Lung (tissue), 12 donors: ENCODE data around the gene FBXL13. TPM values are rescaled to one million over a fixed set of nuclear protein-coding genes. Genes with fewer than 3 reads are reported as not detected.

ENCODE experiments used
- ATAC-seq: fragments of 200-7000 bp; cut with Tn5 transposase; one replicate; pipeline ENCODE4 v1.9.1; 2020; ENCODE audit warnings: moderate number of reproducible peaks; ENCODE audit not compliant: insufficient read depth, low FRiP score
- DNase-seq, 3 donors: peaks; one replicate each; pipeline ENCODE4 v3.0.0-alpha.2; 2013 to 2017
- H3K27ac ChIP-seq, 2 donors: one replicate each; pipeline ENCODE4 v1.5.1; 2013; ENCODE audit warnings: mild to moderate bottlenecking in 2 of 2, moderate library complexity in 2 of 2, control low read depth in 1 of 2, inconsistent platforms in 1 of 2, low read depth in 1 of 2, low read length in 1 of 2
- H3K27me3 ChIP-seq, 3 donors: one replicate each; pipeline ENCODE4 v1.5.1; 2013; ENCODE audit warnings: low read length in 2 of 3; ENCODE audit not compliant: control insufficient read depth in 3 of 3, insufficient read depth in 3 of 3
- H3K36me3 ChIP-seq, 4 donors: one replicate each; pipeline ENCODE4 v1.5.1; 2013; ENCODE audit warnings: low read length in 4 of 4, mild to moderate bottlenecking in 1 of 4, moderate library complexity in 1 of 4; ENCODE audit not compliant: control insufficient read depth in 4 of 4, insufficient read depth in 4 of 4
- H3K4me1 ChIP-seq, 5 donors: one replicate each; pipeline ENCODE4 v1.5.1; 2013; ENCODE audit warnings: low read length in 5 of 5, mild to moderate bottlenecking in 2 of 5, moderate library complexity in 1 of 5; ENCODE audit not compliant: control insufficient read depth in 5 of 5, insufficient read depth in 5 of 5
- H3K4me3 ChIP-seq: one replicate; pipeline ENCODE4 v1.5.1; 2013; ENCODE audit warnings: mild to moderate bottlenecking, control low read depth, moderate library complexity
- H3K9ac ChIP-seq, 2 donors: one replicate each; pipeline ENCODE4 v1.5.1; 2013; ENCODE audit warnings: low read length in 2 of 2, control low read depth in 1 of 2; ENCODE audit not compliant: insufficient read depth in 1 of 2
- H3K9me3 ChIP-seq, 4 donors: one replicate each; pipeline ENCODE4 v1.5.1; 2013; ENCODE audit warnings: low read length in 3 of 4, mild to moderate bottlenecking in 1 of 4, moderate library complexity in 1 of 4; ENCODE audit not compliant: control insufficient read depth in 4 of 4, insufficient read depth in 3 of 4
- WGBS, 2 donors: extraction: QIAGEN DNeasy Blood & Tissue Kit; methylation state at CpG; one replicate each; pipeline ENCODE4 v1.1.7; 2013; 5-methylcytosine and 5-hydroxymethylcytosine counted together
- polyA plus RNA-seq, 2 donors: library from polyadenylated mRNA; stranded (reverse); fragments of 200-250 nt; gene quantifications; one replicate each; pipeline ENCODE4 v1.2.1, GENCODE V29; 2013
- total RNA-seq, 2 donors: library from RNA; depleted of rRNA in 1 of 2; stranded (reverse); fragments of >200 nt in 1 of 2; gene quantifications; one replicate each; pipeline ENCODE4 v1.2.1, GENCODE V29; 2014 to 2021
- TF ChIP-seq, protein P1 (sequence below): IDR thresholded peaks from 2 replicates; pipeline ENCODE4 v1.5.1; 2012; ENCODE audit warnings: mild to moderate bottlenecking; ENCODE audit errors: control extremely low read depth, extremely low read depth
- donor health status: control.
- donor health status: control.
- donor health status: Bipolar disorder and iron deficiency.
- donor health status: healthy.
- donor health status: DM: yes; HTN: yes; CAD: no.

FBXL13 gene
- total and polyA plus RNA-seq, 4 donors = 0.61 to 12.3 (median 3.7) TPM

DNA sequence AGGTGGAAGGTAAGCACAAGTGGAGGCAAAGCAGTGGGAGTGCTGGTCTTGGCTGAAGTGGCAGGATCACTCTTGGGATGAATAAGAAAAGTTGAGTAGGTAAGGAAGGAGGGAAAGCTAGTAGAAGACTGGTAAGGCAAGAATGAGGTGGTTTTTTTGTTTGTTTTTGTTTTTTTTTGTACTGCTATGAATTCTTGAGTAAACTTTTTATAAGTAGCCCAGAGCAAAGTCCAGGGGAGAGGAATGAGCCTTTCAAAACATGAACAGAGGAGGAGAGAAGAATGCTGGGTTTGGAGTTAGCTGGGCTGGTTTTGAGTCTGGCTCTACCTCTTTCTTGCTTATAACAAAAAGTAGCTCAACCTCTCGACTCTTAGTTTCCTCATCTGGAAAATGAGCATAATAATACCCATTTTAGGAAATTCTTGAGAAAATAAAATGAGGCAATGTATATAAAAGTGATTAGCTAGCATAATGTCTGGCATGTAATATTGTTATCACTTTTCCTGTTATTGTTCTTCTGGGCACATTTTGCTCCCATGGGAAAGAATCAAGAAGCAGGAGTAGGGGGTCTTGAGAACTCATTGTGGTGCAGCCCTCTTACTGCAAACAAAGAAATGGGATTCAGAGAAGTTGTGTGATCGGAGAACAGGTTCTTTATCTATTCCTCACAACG lies 185.9 kb downstream of the FBXL13 start:
- ATAC-seq (no peak), DNase-seq (no peak)
- Histone ChIP-seq H3K9me3 (no peaks in the 10 kb centered on the region), H3K4me3 (no peak overlapping the region), H3K9ac (no peak overlapping the region), H3K27ac (no peak overlapping the region), H3K36me3 (no peaks in the 10 kb centered on the region), H3K4me1 (peaks cover 0 to 36% (median 10%) of the 10 kb centered on the region in 5 donors), H3K27me3 (no peaks in the 10 kb centered on the region)
- 82 to 87% methylated on average over 3 of the region's 3 CpGs for WGBS, 2 donors
- TF ChIP-seq, protein P1, sequence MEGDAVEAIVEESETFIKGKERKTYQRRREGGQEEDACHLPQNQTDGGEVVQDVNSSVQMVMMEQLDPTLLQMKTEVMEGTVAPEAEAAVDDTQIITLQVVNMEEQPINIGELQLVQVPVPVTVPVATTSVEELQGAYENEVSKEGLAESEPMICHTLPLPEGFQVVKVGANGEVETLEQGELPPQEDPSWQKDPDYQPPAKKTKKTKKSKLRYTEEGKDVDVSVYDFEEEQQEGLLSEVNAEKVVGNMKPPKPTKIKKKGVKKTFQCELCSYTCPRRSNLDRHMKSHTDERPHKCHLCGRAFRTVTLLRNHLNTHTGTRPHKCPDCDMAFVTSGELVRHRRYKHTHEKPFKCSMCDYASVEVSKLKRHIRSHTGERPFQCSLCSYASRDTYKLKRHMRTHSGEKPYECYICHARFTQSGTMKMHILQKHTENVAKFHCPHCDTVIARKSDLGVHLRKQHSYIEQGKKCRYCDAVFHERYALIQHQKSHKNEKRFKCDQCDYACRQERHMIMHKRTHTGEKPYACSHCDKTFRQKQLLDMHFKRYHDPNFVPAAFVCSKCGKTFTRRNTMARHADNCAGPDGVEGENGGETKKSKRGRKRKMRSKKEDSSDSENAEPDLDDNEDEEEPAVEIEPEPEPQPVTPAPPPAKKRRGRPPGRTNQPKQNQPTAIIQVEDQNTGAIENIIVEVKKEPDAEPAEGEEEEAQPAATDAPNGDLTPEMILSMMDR = no peak

DNA sequence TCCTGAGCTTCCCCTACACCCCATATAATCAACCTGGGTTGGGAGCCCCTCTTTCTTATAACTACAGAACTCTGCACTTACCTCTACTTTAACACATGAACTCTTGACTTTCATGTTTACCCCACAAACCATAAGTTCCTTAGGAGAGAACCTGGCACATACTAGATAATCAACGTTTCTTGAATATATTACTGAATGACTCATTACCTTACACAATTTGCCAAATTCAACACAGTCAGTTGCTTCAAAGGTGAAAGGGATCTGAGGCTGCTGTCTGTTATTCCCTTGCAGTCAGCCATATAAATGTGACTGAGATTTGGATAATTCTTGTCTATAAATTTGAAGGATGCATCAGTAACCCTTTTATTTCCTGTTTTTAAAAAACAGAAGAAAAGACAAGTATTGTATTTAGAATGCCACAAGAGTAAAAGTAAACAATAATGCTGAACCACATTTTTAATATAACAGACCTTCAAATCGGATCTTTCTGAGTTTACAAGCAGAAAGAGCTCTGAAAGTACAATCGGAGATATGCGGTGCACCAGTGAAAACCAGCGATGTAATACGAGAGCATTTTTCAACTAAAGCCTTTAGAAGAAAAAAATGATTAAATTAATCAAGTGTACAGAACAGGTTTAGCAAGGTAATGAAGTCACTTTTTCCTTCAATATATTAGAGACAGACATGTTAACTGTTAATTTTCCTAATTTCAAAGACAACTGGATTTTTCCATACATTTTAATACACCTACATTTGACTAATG lies 191.3 kb downstream of the FBXL13 start:
- no peaks in the 10 kb centered on the region for H3K27me3 ChIP-seq
- 53 to 70% methylated on average over 6 of the region's 6 CpGs for WGBS, 2 donors
- H3K4me1 ChIP-seq = no peaks in the 10 kb centered on the region
- no peak overlapping the region for H3K9ac ChIP-seq
- TF ChIP-seq, protein P1 = no peak
- H3K27ac ChIP-seq = no peak overlapping the region
- H3K4me3 ChIP-seq = no peak overlapping the region
- ATAC-seq = no peak
- peak in 2 of 3 donors; percentile 26 to 49 for DNase-seq
- no peaks in the 10 kb centered on the region for H3K36me3 ChIP-seq
- H3K9me3 ChIP-seq = peaks cover 0 to 2% (median 0%) of the 10 kb centered on the region in 4 donors

DNA sequence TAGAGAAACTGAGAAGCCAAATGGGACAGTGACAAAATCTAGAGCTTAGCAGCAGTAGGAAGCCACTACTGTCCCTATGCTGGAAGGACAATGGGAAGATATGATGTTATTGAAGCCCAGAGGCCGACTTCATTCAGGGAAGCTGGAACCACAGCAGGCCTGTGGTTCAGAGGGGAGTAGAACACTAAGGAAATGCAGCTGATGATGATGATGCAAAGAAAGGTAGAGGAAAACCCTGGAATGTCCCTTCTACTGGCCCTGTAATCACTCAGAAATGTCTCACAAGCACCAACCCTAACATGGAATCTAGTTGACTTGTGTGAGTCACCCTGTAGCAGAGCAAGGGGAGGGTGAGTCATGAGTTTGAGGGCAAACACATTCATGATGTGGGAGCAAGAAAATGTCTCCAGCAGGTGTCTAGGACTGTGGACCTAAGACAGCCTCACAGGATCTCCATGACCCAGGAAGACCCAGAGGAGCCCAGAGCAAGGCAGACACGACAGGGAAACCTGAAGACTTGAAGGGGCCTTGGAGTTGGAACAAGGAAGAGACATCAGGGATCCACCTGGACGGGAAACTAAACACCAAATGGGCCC lies 198.8 kb downstream of the FBXL13 start:
- no peak for DNase-seq
- TF ChIP-seq, protein P1 = no peak
- H3K27ac ChIP-seq = peak overlapping the region in 1 of 2 donors; percentile 16
- no peaks in the 10 kb centered on the region for H3K36me3 ChIP-seq
- ATAC-seq = peak; percentile 69
- no peaks in the 10 kb centered on the region for H3K4me1 ChIP-seq
- H3K4me3 ChIP-seq = no peak overlapping the region
- no peak overlapping the region for H3K9ac ChIP-seq
- H3K27me3 ChIP-seq = no peaks in the 10 kb centered on the region
- 96 to 97% methylated on average over 3 of the region's 3 CpGs for WGBS, 2 donors
- no peaks in the 10 kb centered on the region for H3K9me3 ChIP-seq
